Fibroblast of skin of left biceps (primary cell): ENCODE measurements around the gene ANKRD62.
"Not testable (repeated sequence)": the region's sequence is repeated elsewhere in the genome, so short reads cannot be mapped to it uniquely, and the experiment has no call there.

Experiments
- DNase-seq, 2 experiments: peaks; one replicate each; pipeline ENCODE4 v3.0.0-alpha.2; 2013; ENCODE audit warnings: low read depth in 2 of 2

Gene ANKRD62

DNA sequence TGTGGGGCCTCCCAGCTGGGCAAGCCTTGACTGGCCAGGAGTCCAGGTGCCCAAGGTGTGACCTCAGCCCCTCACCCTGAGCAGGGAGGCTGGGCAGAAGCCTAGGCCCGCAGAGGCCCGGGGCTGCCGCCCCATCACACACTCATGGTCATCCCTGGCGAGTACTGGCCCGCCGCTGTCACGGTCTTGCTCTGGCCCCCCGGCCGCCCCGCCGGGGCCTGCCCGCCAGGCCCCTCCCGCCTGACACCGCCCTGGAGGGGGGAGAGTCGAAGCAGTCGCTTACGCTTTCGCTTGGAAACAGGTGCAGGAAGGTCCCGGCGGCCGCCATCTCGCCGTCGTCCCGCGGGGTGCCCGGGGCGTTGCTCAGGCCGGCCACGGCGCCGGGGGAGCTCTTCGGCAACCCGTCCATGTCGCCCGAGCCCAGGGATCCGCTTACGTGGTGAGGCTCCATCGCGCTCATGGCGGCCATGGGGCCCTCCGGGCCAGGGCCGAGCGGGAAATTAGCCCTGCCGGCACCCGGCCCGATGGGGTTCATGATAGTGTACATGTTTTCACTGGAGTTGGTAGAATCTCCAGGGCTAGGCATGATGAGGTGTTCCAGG lies 26.6 kb upstream of the ANKRD62 start:
- no peak for DNase-seq

DNA sequence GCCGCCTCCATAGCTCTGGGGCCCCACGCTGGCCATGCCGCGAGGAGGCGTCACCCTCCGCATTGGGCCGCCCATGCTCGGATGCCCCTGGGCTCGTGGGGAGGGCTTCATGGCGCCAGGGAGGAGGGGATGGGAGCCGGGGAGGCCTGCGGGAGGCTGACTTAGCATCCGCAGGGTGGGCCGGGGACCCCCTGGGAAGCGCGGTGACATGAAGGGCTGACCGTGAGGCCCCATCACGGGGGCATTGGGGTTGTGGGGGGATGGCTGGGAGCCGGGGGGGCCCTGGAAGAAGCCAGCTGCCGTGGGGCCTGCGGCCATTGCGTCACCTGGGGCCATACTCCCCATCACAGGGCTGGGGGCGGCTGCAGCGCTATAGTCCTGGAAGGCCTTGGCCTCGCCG lies 26.0 kb upstream of the ANKRD62 start:
- no peak for DNase-seq

DNA sequence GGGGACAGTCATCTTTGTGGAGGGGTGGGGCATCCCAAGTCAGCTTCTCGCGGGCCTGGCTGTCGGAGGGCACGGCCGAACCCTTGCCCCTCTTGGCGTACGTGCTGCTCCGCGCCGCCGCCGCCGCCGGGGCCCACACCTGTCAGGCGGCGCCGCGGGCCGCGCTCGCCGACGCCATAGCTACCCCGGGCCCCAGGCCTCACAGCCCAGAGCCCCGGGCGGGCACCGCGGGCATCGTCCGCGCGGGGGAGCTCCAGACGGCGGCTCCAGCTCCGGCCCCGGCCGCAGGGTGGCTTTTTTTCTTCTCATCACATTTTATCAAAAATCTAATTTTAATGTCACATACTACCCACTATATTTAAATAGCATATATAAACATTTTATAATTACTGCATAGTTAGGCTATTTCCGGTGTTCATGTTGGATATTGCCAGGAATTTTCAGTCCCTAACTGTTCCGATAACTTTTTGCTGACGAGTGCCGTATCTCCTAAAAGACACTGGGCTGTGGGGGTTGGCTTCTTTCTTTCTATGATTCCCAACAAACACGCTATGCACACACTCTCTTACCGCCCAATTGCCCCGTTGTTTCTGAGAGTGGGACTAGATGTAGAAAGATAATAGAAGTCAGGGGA lies 25.2 kb upstream of the ANKRD62 start:
- not testable (repeated sequence) for DNase-seq

DNA sequence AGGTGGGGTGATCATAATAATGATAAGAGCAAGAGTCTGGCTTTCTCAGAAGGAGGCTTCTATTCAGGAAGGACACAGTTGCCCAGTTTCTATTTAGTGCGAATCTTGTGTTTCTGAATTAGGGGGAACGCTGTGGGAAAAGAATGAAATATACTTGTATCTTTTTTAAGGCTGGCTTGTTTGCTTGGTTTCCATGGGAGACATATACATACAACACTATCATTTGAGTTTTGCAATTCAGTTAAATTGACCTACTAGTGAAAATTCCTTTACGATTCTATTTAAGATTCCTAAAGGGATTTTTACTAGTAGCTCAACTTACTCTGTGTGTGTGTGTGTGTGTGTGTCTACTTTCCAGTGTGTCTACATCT lies 24.7 kb upstream of the ANKRD62 start:
- DNase-seq, result no peak

DNA sequence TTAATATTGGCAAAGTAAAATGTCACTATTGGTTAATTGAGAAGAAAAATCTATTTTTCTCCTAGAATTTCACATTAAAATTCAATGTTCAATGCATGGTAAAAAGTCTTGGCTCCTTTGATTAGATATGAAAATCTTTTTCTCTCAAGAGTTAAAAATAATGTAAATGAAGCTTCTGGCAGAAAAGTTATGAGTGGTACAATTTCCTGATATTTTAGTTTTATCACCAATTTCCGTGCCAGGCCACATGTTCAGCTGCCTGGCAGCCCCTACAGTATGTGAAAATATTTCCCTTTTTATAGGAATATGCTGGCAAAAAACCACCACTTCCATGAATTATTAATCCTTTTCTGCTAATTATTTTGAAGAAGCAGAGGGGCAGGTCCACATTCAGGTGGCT lies 22.6 kb upstream of the ANKRD62 start:
- not testable (repeated sequence) for DNase-seq

DNA sequence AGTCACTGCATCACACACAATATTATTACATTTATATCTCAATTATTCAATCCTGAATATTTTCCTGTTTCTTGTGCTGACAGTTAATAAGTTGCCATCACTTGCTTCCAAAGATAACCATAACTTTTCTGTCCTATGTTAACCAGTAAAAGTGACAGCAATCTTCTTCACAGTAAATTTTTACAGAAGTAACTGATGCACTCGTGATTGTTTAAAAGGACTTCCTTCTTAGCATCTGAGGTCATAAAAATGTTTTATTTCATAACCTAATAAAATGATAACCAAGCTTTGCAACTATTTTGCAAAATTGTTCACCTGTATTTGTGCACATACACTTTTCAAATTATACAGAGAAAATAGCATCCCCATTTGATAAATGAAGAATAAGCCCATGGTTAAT lies 20.6 kb upstream of the ANKRD62 start:
- no peak for DNase-seq

DNA sequence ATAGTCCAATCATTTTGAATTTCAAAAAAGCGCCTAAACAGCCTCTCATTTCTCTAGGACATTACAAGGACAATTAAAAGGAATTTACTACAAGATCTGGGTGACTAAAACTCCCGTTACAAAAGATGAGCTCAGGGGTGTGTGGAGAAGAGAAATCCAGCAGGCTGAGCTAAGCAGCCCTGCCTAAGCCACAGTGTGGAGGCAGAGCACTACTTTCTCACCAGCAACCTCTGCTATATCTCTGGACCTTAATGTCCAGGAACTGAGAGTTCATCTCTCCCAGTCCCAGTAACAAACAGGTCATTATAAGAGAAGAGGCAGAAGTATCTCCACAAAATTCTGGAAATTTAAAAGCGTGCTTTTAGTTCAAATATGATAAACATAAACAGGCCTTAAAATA lies 18.9 kb upstream of the ANKRD62 start:
- no peak for DNase-seq

DNA sequence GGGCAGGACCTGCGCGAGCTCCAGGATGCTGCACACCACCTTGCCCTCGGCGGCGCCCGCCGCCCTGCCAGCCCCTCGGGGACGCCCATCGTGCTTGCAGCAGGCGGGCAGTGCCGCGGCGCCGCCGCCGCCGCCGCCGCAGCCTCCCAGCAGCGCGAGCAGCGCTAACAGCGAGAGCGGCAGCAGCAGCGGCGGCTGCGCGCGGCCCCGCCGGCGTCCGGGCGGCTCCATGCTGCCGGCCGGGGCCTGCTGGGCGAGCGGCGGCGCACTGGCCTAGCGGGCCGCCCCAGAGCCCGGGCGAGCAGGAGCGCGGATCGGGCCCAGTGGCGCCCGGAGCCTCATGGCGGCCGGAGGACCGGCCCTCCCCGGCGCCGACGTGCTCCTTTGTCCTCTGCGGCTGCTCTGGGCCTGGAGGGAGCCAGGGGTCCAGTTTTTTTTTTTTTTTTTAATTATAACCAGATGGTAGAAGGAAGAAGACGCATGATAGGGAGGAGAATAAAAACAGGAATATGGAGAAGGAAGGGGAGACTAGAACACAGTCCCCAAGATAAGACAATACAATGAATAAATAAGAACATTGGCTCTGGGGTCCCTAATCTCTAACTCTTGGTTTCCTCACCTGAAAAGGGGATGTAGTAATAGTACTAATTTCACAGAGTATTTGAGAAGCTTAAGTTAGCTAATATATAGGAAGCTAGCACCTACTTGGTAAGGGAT lies 17.1 kb upstream of the ANKRD62 start:
- no peak for DNase-seq

DNA sequence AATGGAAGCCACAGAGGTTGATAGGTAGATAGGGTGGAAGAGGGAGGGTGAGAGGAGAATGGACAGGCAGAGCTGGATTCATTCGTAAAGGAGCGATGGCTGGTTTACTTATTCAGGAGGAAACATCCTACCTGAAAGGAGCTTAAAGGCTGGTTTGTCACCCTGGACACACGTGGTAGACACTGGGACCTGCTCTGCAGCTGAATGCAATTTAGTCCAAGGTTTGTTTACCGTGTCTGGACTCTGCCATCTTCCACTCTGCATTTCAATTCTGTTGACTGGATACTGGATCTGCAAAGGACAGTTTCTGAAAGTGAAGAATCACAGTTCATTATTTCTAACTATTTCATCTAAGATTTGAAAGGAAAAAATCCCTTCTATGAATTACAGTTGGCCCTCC lies 15.6 kb upstream of the ANKRD62 start:
- not testable (repeated sequence) for DNase-seq

DNA sequence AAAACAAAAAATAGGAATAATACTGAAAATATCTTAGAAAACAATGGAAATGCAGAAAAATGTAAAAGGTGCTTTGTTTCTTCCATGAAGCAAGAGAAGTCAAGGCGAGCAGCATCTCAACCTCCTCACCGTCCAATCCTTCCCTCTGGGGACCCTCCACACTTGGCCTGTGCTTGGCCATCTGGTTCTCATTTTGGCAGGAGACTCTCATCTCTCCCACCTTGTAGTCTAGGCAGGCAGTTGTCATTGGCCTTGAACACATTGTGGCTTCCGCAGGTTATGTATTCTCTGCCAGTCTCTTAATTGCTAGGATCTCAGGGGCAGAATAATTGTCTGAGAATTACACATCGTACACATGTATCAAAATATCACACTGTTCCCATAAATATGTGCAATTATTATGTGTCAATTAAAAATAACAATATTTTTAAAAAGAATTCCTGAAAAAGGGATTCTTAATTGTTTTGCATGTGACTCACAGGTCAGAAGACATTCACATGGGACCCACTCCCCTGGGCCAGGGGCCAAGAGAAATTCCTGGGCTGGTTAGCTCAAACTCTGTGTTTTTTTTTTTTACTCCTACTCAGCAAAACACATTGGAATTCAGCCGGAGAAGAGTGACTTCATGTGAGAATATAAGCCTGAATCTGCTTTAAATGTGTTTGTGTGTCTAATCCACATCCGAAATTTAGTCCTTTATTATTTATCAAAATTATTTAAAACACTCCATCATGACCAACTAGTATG lies 14.0 kb upstream of the ANKRD62 start:
- peak; percentile 69 to 73 for DNase-seq

DNA sequence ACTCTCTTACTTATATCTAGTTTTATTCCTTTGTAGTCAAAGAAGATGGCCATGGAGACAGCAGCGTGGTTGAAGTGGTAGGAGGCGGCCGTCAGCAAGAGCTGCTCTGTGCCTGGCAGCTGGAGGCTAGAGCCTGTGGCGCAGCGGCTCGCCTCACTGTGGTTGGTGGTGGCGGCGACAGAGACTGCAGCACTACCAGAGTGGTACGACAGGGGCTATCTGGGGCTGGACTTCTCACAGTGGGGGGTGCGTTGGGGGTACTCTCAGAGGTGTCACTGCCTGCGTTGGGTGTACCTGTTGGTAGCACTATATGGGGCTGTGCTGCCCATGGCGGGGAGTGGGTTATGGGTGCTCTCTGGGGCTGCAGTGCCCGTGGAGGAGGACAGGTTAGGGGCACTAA lies 8.5 kb upstream of the ANKRD62 start:
- no peak for DNase-seq

DNA sequence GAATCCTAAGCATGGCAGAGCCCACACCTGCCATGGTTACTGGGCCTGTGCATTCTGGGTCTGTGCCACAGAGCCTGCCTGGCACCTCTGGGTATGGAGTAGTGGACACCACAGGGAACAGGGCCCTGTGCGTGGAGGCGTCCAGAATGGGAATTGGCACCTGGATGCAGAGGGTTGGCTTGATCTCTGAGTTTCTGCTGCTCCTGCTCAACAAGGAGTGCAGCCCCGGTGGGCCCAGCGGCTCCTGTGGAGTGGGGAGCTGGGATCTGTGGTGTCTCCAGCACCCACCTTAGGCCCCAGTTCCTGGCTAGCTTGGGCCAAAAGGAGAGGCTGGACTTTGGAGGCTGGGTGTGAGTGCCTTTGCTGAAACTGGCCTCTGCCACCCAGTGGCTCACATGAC lies 7.9 kb upstream of the ANKRD62 start:
- no peak for DNase-seq

DNA sequence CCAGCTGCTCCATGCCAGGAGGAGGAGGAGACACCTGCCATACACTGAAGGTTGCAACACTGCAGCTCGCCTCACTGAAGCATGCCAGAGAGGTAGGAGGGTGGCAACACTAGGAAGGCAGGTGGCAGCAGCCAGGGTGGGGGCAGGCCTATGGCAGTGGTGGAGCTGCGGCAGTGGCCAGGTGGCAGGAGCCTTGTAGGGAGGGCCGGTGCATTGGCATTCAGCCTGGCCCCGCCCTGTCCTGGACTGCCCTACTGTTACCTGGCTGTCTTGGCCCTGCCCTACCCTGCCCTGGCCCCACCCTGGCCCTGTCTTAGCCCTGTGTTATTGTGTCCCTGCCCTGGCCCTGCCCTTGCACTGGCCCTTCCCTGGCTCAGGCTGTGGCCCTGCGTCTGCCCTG lies 7.4 kb upstream of the ANKRD62 start:
- no peak for DNase-seq

DNA sequence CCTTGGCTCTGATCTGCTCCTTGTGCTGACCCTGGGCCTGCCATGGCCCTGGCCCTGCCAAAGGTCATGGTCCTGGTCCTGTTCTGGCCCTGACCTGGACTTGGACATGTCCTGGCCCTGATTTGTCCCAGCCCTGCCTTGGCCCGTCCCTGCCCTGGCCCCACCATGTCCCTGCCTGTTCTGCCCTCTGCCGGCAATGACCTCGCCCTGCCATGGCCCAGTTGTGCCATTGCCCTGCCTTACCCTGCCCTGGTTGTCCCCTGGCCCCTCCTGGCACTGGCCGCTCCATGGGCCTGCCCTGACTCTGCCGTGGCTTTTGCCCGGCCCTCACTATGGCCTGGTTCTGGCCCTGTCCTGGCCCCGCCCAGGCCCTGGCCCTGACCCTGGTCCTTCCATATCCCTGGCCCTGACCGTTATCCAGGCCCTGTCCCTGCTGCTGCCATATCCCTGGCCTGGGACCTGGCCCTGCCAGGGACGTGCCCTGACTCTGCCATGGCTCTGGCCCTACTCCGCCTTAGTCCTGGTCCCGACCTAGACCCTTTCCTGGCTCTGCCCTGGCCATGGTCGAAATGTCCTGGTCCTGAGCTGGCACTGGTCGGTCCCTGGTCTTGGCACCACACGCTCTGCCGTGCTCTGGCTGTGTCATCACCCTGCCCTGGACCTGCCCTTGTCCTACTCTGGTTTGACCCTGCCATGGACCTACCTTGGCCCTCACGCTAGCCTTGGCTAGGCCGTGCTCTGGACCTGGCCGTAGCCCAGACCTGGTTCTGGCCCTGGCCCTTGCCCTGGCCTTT lies 6.8 kb upstream of the ANKRD62 start:
- DNase-seq, result no peak

DNA sequence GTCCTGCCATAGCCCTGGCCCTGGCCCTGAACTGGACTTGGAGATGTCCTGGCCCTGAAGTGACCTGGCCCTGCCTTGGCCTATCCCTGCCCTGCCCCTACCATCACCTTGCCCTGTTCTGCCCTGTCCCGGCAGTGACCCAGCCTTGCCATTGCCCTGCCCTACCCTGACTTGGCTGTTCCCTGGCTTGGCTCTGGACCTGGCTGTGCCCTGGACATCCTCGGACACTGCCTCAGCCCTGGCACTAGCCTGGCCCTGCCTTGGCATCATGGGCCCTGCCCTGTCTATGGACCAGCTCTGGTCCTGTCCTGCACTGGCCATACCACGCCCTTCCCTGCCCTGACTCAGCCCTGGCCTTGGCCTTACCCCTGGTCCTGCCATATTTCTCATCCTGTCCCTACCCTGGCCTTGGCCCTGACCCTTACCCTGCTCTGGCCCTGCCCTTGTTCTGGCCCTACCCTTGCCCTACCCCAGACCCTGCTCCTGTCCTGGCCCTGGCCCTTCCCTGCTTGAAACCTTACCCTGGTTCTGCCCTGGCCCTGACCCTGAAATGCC lies 6.1 kb upstream of the ANKRD62 start:
- no peak for DNase-seq

DNA sequence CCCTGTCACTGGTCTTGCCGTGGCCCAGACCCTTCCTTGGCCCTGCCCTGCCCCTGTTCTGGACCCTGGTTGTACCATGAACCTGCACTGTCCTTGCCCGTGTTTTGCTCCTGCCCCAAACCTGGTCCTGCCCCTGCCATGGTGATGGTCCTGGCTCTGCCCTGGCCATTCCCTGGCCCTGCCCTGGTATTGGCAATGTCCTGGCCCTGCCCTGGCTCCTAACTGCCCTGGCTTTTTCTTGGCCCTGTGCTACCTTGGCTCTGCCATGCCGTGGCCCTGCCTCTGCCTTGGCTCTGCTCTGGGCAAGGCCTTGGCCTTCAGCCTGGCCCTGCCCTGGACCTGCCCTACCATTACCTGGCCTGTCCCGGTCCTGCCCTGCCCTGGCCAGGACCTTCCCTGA lies 5.5 kb upstream of the ANKRD62 start:
- no peak for DNase-seq

DNA sequence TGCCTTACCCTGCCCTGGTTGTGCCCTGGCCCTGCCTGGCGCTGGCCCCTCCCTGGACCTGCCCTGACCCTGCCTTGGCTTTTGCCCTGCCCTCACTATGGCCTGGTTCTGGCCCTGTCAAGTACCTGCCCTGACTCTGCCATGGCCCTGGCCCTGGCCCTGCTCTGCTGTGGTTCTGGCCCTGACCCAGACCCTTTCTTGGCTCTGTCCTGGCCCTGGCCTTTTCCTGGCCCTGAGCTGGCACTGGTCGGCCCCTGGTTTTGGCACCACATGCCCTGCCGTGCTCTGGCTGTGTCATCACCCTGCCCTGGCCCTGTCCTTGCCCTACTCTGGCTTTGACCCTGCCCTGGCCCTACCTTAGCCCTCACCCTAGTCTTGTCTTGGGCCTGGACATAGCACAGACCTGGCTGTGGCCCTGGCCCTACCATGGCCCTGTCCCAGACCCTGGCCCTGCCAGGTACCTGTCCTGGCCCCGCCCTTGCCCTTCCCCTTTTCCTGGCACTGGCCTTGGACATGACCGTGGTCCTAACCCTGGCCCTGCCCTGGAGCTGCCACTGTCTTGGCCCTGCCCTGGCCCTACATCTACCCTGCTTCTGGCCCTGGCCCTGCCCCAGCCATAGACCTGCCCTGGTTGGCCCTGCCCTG lies 4.8 kb upstream of the ANKRD62 start:
- DNase-seq, result no peak

DNA sequence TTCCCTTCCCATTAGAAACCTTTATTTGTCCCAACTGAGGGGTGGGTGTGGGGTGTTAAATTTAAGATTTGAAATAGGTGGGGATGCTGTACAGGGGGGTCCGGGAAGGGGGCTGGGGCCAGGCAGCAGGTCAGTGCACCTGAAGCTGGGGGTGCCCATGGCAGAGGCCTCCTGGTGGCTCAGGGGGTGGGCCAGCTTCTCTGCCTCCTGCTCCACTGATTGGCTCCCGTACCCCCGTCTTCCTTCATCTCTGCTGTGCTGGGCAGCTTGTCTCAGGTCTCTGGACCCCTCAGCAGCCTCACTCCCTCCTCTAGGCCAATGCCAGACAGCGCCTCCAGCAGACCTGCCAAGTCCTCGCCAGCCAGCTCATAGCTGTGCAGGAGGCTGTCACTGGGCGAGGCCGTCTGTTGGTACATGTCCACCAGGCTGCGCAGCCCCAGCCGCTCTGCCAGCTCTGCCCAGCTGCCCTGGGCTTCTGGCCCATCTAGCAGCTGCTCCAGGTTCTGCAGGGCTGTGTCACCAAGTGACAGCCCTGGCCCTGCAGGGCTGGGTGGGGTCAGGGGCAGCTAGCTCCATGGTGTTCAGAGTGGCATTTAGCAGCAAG lies 2.0 kb upstream of the ANKRD62 start:
- no peak for DNase-seq

DNA sequence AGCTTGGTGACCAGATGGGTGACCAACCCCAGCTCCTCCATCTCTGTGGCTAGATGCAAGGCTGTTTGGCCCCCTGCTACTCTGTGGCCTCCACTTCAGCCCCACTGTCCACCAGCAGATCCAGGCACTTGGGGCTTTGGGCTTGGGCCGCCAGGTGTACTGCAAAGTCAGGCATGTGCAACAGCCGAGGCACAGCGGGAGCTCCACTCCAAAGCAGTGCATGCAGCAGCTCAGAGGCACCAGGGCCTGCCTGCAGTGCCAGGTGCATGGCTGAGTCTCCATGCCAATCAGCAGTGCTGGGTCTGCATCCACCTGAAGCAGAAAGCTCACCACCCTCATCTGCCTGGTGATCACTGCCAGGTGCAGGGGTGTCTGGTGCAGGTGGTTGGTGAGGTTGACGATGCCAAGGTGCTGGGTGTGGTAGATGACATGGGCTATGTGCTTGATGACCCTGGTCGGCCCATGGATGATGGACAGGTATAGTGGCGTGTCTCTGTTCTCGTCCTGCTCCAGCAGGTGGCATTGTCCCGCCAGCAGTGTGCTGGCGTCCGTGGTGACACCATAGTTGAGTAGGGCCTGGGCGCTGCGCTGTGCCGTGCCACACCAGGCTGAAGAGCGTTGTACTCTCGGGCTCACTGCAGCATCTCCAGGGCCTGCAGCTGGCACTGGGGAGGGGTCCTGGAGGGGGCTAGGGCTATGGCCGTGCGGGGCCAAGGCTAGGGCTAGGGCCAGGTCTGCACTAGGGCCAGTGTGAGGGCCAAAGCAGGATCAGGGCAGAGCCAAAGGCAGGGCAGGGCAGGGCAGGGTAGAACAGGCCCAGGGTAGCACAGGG lies 1.0 kb upstream of the ANKRD62 start:
- DNase-seq, result no peak

DNA sequence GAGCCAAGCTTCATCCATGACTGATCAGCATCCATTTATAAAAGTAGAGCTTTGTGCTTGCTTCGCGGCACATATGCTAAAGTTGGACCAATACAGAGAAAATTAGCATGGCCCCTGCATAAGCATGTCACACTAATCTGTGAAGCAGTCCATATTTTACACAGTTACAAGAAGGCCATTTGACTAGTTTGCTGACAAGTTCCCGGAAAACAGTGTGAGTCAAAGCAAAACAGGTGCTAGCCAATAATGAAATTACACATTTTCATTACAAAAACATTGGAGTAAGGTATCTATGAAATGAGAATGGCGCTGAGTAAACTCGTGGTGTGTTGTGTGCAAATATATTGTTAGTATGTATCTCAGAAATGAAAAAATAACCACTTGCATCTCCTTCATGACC lies 4.7 kb downstream of the ANKRD62 start:
- no peak for DNase-seq
